ENCODE results near the gene SPRY4. TPM values are rescaled to one million over a fixed set of nuclear protein-coding genes. Genes with fewer than 3 reads are reported as not detected.
A peak's percentile ranks its signal among the peaks of the same experiment; 100 is the strongest.

The SPRY4 gene
- total RNA-seq, 2 donors from 2014 or later: 70.2 to 164 TPM

- Mint-ChIP-seq H3K27ac (peak overlapping the region; percentile 95), H3K27me3 (ENCODE audit: insufficient read depth) (no peaks in the 10 kb centered on the region), H3K4me1 (peaks cover 50% of the 10 kb centered on the region), H3K9me3 (peaks cover 2% of the 10 kb centered on the region), H3K36me3 (ENCODE audit: low read depth) (peaks cover 50% of the 10 kb centered on the region), H3K4me3 (peak overlapping the region; percentile 98)
- Histone ChIP-seq H3K27ac (ENCODE audit: low read depth, low read length) (no peak overlapping the region), H3K36me3 (ENCODE audit: control insufficient read depth, insufficient read depth, low read length) (peaks cover 37% of the 10 kb centered on the region), H3K27me3 (ENCODE audit: control insufficient read depth, insufficient read depth, low read length, poor library complexity, severe bottlenecking) (no peaks in the 10 kb centered on the region), H3K9me3 (ENCODE audit: control insufficient read depth, low read length) (no peaks in the 10 kb centered on the region), H3K4me3 (ENCODE audit: low read length) (peak overlapping the region; percentile 96), H3K4me1 (ENCODE audit: control insufficient read depth, insufficient read depth, low read length) (peaks cover 7% of the 10 kb centered on the region), H3K9ac (ENCODE audit: extremely low read depth, low read length, poor library complexity, severe bottlenecking) (peak overlapping the region; percentile 90)
- DNase-seq: no peak
- 1% methylated on average over 15 to 19 of the region's 19 CpGs for WGBS, 2 experiments (ENCODE audit: insufficient coverage in 1 of 2, insufficient read length in 1 of 2)
- TF ChIP-seq CTCF (conservative IDR thresholded peaks at IDR 0.05): no peak
Measured at GRCh38 chr5:142323480-142324135, 1.2 kb downstream of the SPRY4 start.

GRCh38 chr5:142322747-142323479, 1.9 kb downstream of the SPRY4 start:
- no peak for TF ChIP-seq CTCF (conservative IDR thresholded peaks at IDR 0.05)
- WGBS, 2 experiments (ENCODE audit: insufficient coverage in 1 of 2, insufficient read length in 1 of 2): 0 to 12% methylated on average over 5 to 15 of the region's 15 CpGs
- Histone ChIP-seq H3K27ac (ENCODE audit: low read depth, low read length) (no peak overlapping the region), H3K9me3 (ENCODE audit: control insufficient read depth, low read length) (no peaks in the 10 kb centered on the region), H3K4me3 (ENCODE audit: low read length) (peak overlapping the region; percentile 96), H3K4me1 (ENCODE audit: control insufficient read depth, insufficient read depth, low read length) (peaks cover 7% of the 10 kb centered on the region), H3K9ac (ENCODE audit: extremely low read depth, low read length, poor library complexity, severe bottlenecking) (peak overlapping the region; percentile 90), H3K36me3 (ENCODE audit: control insufficient read depth, insufficient read depth, low read length) (peaks cover 42% of the 10 kb centered on the region), H3K27me3 (ENCODE audit: control insufficient read depth, insufficient read depth, low read length, poor library complexity, severe bottlenecking) (no peaks in the 10 kb centered on the region)
- H3K27me3 Mint-ChIP-seq (ENCODE audit: insufficient read depth): no peaks in the 10 kb centered on the region
- DNase-seq: peak; percentile 53
- peaks cover 50% of the 10 kb centered on the region for H3K4me1 Mint-ChIP-seq
- peaks cover 2% of the 10 kb centered on the region for H3K9me3 Mint-ChIP-seq
- peak overlapping the region; percentile 98 for H3K4me3 Mint-ChIP-seq
- peak overlapping the region; percentile 95 for H3K27ac Mint-ChIP-seq
- H3K36me3 Mint-ChIP-seq (ENCODE audit: low read depth): peaks cover 55% of the 10 kb centered on the region

DNA sequence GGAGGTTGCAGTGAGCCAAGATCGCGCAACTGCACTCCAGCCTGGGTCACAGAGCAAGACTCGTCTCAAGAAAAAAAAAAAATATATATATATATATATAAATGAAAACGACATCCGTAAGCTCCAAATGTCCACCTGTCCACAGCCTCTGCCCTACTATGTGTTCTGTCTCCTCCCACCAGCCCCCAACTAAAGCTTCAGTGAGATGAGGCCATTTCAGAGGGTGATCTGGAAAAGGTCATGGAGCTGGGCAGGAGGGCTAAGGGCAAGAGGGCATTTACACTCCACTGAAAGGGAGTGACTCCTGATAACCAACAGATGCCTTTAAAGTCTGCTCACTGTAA, 2.4 kb downstream of the SPRY4 start:
- no peak overlapping the region for H3K27ac ChIP-seq (ENCODE audit: low read depth, low read length)
- no peaks in the 10 kb centered on the region for H3K27me3 ChIP-seq (ENCODE audit: control insufficient read depth, insufficient read depth, low read length, poor library complexity, severe bottlenecking)
- no peak for DNase-seq
- Mint-ChIP-seq H3K4me1 (peaks cover 50% of the 10 kb centered on the region), H3K9me3 (no peaks in the 10 kb centered on the region), H3K27ac (peak overlapping the region; percentile 95), H3K4me3 (peak overlapping the region; percentile 98), H3K27me3 (ENCODE audit: insufficient read depth) (no peaks in the 10 kb centered on the region), H3K36me3 (ENCODE audit: low read depth) (peaks cover 61% of the 10 kb centered on the region)
- no peak for TF ChIP-seq CTCF (conservative IDR thresholded peaks at IDR 0.05)
- H3K36me3 ChIP-seq (ENCODE audit: control insufficient read depth, insufficient read depth, low read length): peaks cover 47% of the 10 kb centered on the region
- peaks cover 7% of the 10 kb centered on the region for H3K4me1 ChIP-seq (ENCODE audit: control insufficient read depth, insufficient read depth, low read length)
- H3K9me3 ChIP-seq (ENCODE audit: control insufficient read depth, low read length): no peaks in the 10 kb centered on the region
- peak overlapping the region; percentile 90 for H3K9ac ChIP-seq (ENCODE audit: extremely low read depth, low read length, poor library complexity, severe bottlenecking)
- H3K4me3 ChIP-seq (ENCODE audit: low read length): peak overlapping the region; percentile 96
- 82% methylated on average over 3 of the region's 5 CpGs; no CpG with 5 or more reads in 1 of the 2 experiments for WGBS, 2 experiments (ENCODE audit: insufficient coverage in 1 of 2, insufficient read length in 1 of 2)
